ENCODE results near the gene CDK3.

DNA sequence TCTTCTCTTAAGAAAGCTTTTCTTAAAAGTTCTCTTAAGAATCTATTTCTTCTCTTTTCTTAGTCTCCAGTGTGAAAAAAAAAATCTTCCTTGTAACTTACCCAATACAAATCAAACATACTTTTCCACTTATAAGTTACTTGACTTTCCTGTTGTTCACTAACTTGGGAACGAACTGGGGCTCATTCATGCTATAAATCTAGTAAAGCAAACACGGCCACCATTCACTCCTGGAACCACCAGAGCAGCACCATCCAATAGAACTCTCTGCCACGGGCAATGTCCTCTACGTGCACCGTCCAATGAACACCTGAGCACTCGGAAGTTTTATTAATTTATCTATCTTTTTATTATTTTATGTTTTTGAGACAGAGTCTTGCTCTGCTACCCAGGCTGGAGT, 50.9 kb downstream of the CDK3 start:
- TF ChIP-seq POLR2AphosphoS5 (IDR thresholded peaks at IDR 0.05; ENCODE audit: low read depth, low read length) = no peak
- TF ChIP-seq, protein P1, sequence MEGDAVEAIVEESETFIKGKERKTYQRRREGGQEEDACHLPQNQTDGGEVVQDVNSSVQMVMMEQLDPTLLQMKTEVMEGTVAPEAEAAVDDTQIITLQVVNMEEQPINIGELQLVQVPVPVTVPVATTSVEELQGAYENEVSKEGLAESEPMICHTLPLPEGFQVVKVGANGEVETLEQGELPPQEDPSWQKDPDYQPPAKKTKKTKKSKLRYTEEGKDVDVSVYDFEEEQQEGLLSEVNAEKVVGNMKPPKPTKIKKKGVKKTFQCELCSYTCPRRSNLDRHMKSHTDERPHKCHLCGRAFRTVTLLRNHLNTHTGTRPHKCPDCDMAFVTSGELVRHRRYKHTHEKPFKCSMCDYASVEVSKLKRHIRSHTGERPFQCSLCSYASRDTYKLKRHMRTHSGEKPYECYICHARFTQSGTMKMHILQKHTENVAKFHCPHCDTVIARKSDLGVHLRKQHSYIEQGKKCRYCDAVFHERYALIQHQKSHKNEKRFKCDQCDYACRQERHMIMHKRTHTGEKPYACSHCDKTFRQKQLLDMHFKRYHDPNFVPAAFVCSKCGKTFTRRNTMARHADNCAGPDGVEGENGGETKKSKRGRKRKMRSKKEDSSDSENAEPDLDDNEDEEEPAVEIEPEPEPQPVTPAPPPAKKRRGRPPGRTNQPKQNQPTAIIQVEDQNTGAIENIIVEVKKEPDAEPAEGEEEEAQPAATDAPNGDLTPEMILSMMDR (IDR thresholded peaks at IDR 0.05) = no peak
- TF ChIP-seq SIN3A (IDR thresholded peaks at IDR 0.05; ENCODE audit: borderline replicate concordance, insufficient read depth, low read depth, low read length) = no peak
